GM12891 (cell line): ENCODE results near the gene SAYSD1.

ENCODE experiments used
- POLR2A ChIP-seq: IDR thresholded peaks from 2 replicates; pipeline ENCODE4 v1.6.1; 2011; ENCODE audit warnings: low read depth, low read length, control low read depth
- POLR2AphosphoS5 ChIP-seq: IDR thresholded peaks from 2 replicates; pipeline ENCODE4 v1.6.1; 2011; ENCODE audit warnings: low read depth, low read length, control low read depth
- SPI1 ChIP-seq: IDR thresholded peaks from 2 replicates; pipeline ENCODE4 v1.6.1; 2011; ENCODE audit warnings: low read depth, low read length, control low read depth
- TAF1 ChIP-seq: IDR thresholded peaks from 2 replicates; pipeline ENCODE4 v1.6.1; 2011; ENCODE audit warnings: low read depth, low read length, control low read depth

DNA sequence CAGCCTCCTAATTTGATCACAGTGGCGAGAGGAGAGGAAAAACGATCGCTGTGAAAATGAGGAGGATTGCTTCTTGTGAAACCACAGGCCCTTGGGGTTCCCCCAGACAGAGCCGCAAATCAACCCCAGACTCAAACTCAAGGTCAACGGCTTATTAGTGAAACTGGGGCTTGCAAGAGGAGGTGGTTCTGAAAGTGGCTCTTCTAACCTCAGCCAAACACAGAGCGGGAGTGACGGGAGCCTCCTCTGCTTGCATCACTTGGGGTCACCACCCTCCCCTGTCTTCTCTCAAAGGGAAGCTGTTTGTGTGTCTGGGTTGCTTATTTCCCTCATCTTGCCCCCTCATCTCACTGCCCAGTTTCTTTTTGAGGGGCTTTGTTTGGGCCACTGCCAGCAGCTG is 28.7 kb downstream of the SAYSD1 start:
- TF ChIP-seq POLR2A, result no peak
- no peak for TF ChIP-seq POLR2AphosphoS5
- TF ChIP-seq TAF1, result no peak
- no peak for TF ChIP-seq SPI1
